Measurements from ENCODE around the gene ATP11C.
"Not testable (repeated sequence)": the region's sequence is repeated elsewhere in the genome, so short reads cannot be mapped to it uniquely, and the experiment has no call there.

- TF ChIP-seq, protein P1, sequence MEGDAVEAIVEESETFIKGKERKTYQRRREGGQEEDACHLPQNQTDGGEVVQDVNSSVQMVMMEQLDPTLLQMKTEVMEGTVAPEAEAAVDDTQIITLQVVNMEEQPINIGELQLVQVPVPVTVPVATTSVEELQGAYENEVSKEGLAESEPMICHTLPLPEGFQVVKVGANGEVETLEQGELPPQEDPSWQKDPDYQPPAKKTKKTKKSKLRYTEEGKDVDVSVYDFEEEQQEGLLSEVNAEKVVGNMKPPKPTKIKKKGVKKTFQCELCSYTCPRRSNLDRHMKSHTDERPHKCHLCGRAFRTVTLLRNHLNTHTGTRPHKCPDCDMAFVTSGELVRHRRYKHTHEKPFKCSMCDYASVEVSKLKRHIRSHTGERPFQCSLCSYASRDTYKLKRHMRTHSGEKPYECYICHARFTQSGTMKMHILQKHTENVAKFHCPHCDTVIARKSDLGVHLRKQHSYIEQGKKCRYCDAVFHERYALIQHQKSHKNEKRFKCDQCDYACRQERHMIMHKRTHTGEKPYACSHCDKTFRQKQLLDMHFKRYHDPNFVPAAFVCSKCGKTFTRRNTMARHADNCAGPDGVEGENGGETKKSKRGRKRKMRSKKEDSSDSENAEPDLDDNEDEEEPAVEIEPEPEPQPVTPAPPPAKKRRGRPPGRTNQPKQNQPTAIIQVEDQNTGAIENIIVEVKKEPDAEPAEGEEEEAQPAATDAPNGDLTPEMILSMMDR (IDR thresholded peaks at IDR 0.05 in 4 of 5, conservative IDR thresholded peaks at IDR 0.05 in 1 of 5), result not testable (repeated sequence)
- not testable (repeated sequence) for TF ChIP-seq POLR2A (IDR thresholded peaks at IDR 0.05)
Observed at GRCh38 chrX:139685175-139685574, 247.7 kb downstream of the ATP11C start.
